ENCODE data around the gene PLPPR1. TPM values are rescaled to one million over a fixed set of nuclear protein-coding genes. Genes with fewer than 3 reads are reported as not detected.

The PLPPR1 gene
- total RNA-seq, 1 donor from 2014 or later: 3.2 TPM

GRCh38 chr9:101115102-101115501, 86.6 kb downstream of the PLPPR1 start:
- peak overlapping the region; percentile 12 for H2AFZ ChIP-seq (replicated peaks)
- no peak overlapping the region for H3K9ac ChIP-seq
- H3K27me3 Mint-ChIP-seq (ENCODE audit: insufficient read depth, low read depth): peaks cover 2% of the 10 kb centered on the region
- H3K9me3 ChIP-seq (ENCODE audit: low read depth): no peaks in the 10 kb centered on the region
- no peaks in the 10 kb centered on the region for H3K27me3 ChIP-seq
- H3K4me1 Mint-ChIP-seq: peaks cover 17% of the 10 kb centered on the region
- H3K79me2 ChIP-seq (ENCODE audit: low read depth): no peaks in the 10 kb centered on the region
- no peaks in the 10 kb centered on the region for H3F3A ChIP-seq (ENCODE audit: low read depth)
- no peak overlapping the region for H3K4me2 ChIP-seq
- H3K9me3 Mint-ChIP-seq: no peaks in the 10 kb centered on the region
- H3K4me3 ChIP-seq: no peak overlapping the region
- H3K4me3 Mint-ChIP-seq: no peak overlapping the region
- H3K36me3 ChIP-seq: no peaks in the 10 kb centered on the region
- no peaks in the 10 kb centered on the region for H4K20me1 ChIP-seq (ENCODE audit: low read depth)
- DNase-seq (ENCODE audit: low spot score): no peak
- H3K27ac ChIP-seq: no peak overlapping the region
- H3K27ac Mint-ChIP-seq: no peak overlapping the region
- no peak for TF ChIP-seq CTCF (IDR thresholded peaks at IDR 0.05)
- no peak for TF ChIP-seq EZH2phosphoT487 (IDR thresholded peaks at IDR 0.05)
- TF ChIP-seq EZH2 (IDR thresholded peaks at IDR 0.05): no peak
- H3K36me3 Mint-ChIP-seq: no peaks in the 10 kb centered on the region
- H3K4me1 ChIP-seq: peaks cover 8% of the 10 kb centered on the region

GRCh38 chr9:101117161-101117560, 88.6 kb downstream of the PLPPR1 start:
- Histone ChIP-seq H3K4me3 (no peak overlapping the region), H2AFZ (replicated peaks) (no peak overlapping the region), H3K36me3 (no peaks in the 10 kb centered on the region), H4K20me1 (ENCODE audit: low read depth) (no peaks in the 10 kb centered on the region), H3K4me2 (no peak overlapping the region), H3K9ac (no peak overlapping the region), H3K9me3 (ENCODE audit: low read depth) (no peaks in the 10 kb centered on the region), H3K27me3 (no peaks in the 10 kb centered on the region), H3F3A (ENCODE audit: low read depth) (no peaks in the 10 kb centered on the region), H3K79me2 (ENCODE audit: low read depth) (no peaks in the 10 kb centered on the region), H3K4me1 (peaks cover 8% of the 10 kb centered on the region), H3K27ac (no peak overlapping the region)
- Mint-ChIP-seq H3K4me3 (no peak overlapping the region), H3K27ac (no peak overlapping the region), H3K27me3 (ENCODE audit: insufficient read depth, low read depth) (peaks cover 2% of the 10 kb centered on the region), H3K36me3 (no peaks in the 10 kb centered on the region), H3K4me1 (peaks cover 17% of the 10 kb centered on the region), H3K9me3 (peaks cover 3% of the 10 kb centered on the region)
- no peak for DNase-seq (ENCODE audit: low spot score)
- TF ChIP-seq CTCF (IDR thresholded peaks at IDR 0.05) (no peak), EZH2 (IDR thresholded peaks at IDR 0.05) (no peak), EZH2phosphoT487 (IDR thresholded peaks at IDR 0.05) (no peak)

- Mint-ChIP-seq H3K36me3 (no peaks in the 10 kb centered on the region), H3K9me3 (peaks cover 15% of the 10 kb centered on the region), H3K27me3 (ENCODE audit: insufficient read depth, low read depth) (no peaks in the 10 kb centered on the region), H3K4me1 (peaks cover 11% of the 10 kb centered on the region), H3K27ac (no peak overlapping the region), H3K4me3 (no peak overlapping the region)
- Histone ChIP-seq H3K27ac (no peak overlapping the region), H3K79me2 (ENCODE audit: low read depth) (no peaks in the 10 kb centered on the region), H3K27me3 (no peaks in the 10 kb centered on the region), H3K4me2 (no peak overlapping the region), H2AFZ (replicated peaks) (no peak overlapping the region), H3K36me3 (no peaks in the 10 kb centered on the region), H3K9ac (no peak overlapping the region), H3F3A (ENCODE audit: low read depth) (no peaks in the 10 kb centered on the region), H4K20me1 (ENCODE audit: low read depth) (no peaks in the 10 kb centered on the region), H3K9me3 (ENCODE audit: low read depth) (peaks cover 7% of the 10 kb centered on the region), H3K4me3 (no peak overlapping the region), H3K4me1 (peaks cover 8% of the 10 kb centered on the region)
- TF ChIP-seq CTCF (IDR thresholded peaks at IDR 0.05) (peak; percentile 92), EZH2phosphoT487 (IDR thresholded peaks at IDR 0.05) (no peak)
- peak; percentile 76 for DNase-seq (ENCODE audit: low spot score)
These were observed 90.8 kb downstream of the PLPPR1 start for GRCh38 chr9:101119206-101119819.

Data from neural progenitor cell (in vitro differentiated cells).